K562 (cell line): Measurements from ENCODE around the gene MRAP2. TPM values are rescaled to one million over a fixed set of nuclear protein-coding genes. Genes with fewer than 3 reads are reported as not detected.

ENCODE experiments used
- EGR1 ChIP-seq: fragments of 450-650 bp; conservative IDR thresholded peaks from 2 replicates; pipeline ENCODE4 v1.6.1; 2017; ENCODE audit warnings: mild to moderate bottlenecking
- KAT8 ChIP-seq: fragments of 450-650 bp; IDR thresholded peaks from 2 replicates; pipeline ENCODE4 v1.6.1; 2016; ENCODE audit warnings: low read depth, mild to moderate bottlenecking
- MBD2 ChIP-seq: sonication (generic); IDR thresholded peaks from 2 replicates; pipeline ENCODE4 v1.6.1; 2016; ENCODE audit warnings: low read depth, borderline replicate concordance
- MITF ChIP-seq: IDR thresholded peaks from 2 replicates; pipeline ENCODE4 v1.6.1; 2014; ENCODE audit warnings: antibody characterized with exemption
- NR1H2 ChIP-seq: sonication (generic); formaldehyde crosslinking; IDR thresholded peaks from 2 replicates; pipeline ENCODE4 v1.4.0; 2020; ENCODE audit warnings: mild to moderate bottlenecking, missing genetic modification reagents
- NR4A1 ChIP-seq, 2 experiments: fragments of 250-450 bp in 1 of 2; fragments of 450-650 bp in 1 of 2; sonication (Bioruptor Pico) in 1 of 2; IDR thresholded peaks; 2 replicates each; pipeline versions ENCODE4 v1.4.0 to v1.6.1; 2016 to 2020; ENCODE audit warnings: mild to moderate bottlenecking in 2 of 2, missing compliant biosample characterization in 1 of 2, missing genetic modification characterization in 1 of 2, moderate library complexity in 1 of 2
- NRF1 ChIP-seq, 2 experiments: fragments of 450-650 bp; IDR thresholded peaks in 1 of 2; conservative IDR thresholded peaks in 1 of 2; 2 replicates each; pipeline ENCODE4 v1.6.1; 2014; ENCODE audit warnings: mild to moderate bottlenecking in 2 of 2
- PREB ChIP-seq: sonication (generic); formaldehyde crosslinking; IDR thresholded peaks from 2 replicates; pipeline ENCODE4 v1.8.1; 2023; ENCODE audit warnings: mild to moderate bottlenecking, missing genetic modification reagents
- SFPQ ChIP-seq: fragments of 200-400 bp; formaldehyde crosslinking; IDR thresholded peaks from 2 replicates; pipeline ENCODE4 v1.6.1; 2017; ENCODE audit warnings: mild to moderate bottlenecking, low read depth, low read length, moderate library complexity
- TARDBP ChIP-seq: fragments of 450-650 bp; IDR thresholded peaks from 2 replicates; pipeline ENCODE4 v1.6.1; 2016
- TFAM ChIP-seq: fragments of 250-450 bp; sonication (Bioruptor Pico); conservative IDR thresholded peaks from 2 replicates; pipeline ENCODE4 v1.5.0; 2021; ENCODE audit warnings: mild to moderate bottlenecking, moderate library complexity
- TOE1 ChIP-seq, 2 experiments: fragments of 450-650 bp in 1 of 2; sonication (generic) in 1 of 2; formaldehyde crosslinking in 1 of 2; IDR thresholded peaks; 2 replicates each; pipeline versions ENCODE4 v1.7.1 to v1.8.0; 2016 to 2022; ENCODE audit warnings: borderline replicate concordance in 2 of 2, mild to moderate bottlenecking in 2 of 2, antibody characterized with exemption in 1 of 2, inconsistent platforms in 1 of 2, low read depth in 1 of 2, missing genetic modification reagents in 1 of 2, moderate library complexity in 1 of 2
- USF2 ChIP-seq: sonication (generic); formaldehyde crosslinking; IDR thresholded peaks from 2 replicates; pipeline ENCODE4 v1.5.0; 2020; ENCODE audit warnings: missing genetic modification reagents
- ZFX ChIP-seq: sonication (generic); formaldehyde crosslinking; IDR thresholded peaks from 2 replicates; pipeline ENCODE4 v1.8.0; 2022; ENCODE audit warnings: mild to moderate bottlenecking, missing genetic modification reagents, moderate library complexity
- ZNF280B ChIP-seq: fragments of 250-450 bp; sonication (Bioruptor Pico); IDR thresholded peaks from 2 replicates; pipeline ENCODE4 v1.5.1; 2021; ENCODE audit warnings: mild to moderate bottlenecking
- ZNF3 ChIP-seq: fragments of 250-450 bp; sonication (Bioruptor Pico); IDR thresholded peaks from 2 replicates; pipeline ENCODE4 v1.5.0; 2021; ENCODE audit warnings: mild to moderate bottlenecking, moderate library complexity
- ZNF740 ChIP-seq, 3 experiments: fragments of 200-800 bp in 1 of 3; sonication (Bioruptor generic) in 1 of 3; sonication (generic) in 1 of 3; formaldehyde crosslinking in 1 of 3; IDR thresholded peaks; 2 replicates each; pipeline versions ENCODE4 v1.6.1 to v1.8.0; 2016 to 2022; ENCODE audit warnings: mild to moderate bottlenecking in 2 of 3, missing compliant biosample characterization in 2 of 3, missing genetic modification characterization in 2 of 3, missing genetic modification reagents in 1 of 3
- ZNF764 ChIP-seq: fragments of 250-450 bp; sonication (Bioruptor Pico); IDR thresholded peaks from 2 replicates; pipeline ENCODE4 v1.4.0; 2020; ENCODE audit warnings: low read depth, mild to moderate bottlenecking, moderate library complexity
- ZSCAN32 ChIP-seq: fragments of 450-650 bp; formaldehyde crosslinking; IDR thresholded peaks from 2 replicates; pipeline ENCODE4 v1.4.0; 2020; ENCODE audit warnings: mild to moderate bottlenecking, moderate library complexity
- polyA plus RNA-seq, 8 experiments: library from polyadenylated mRNA; depleted of rRNA in 4 of 8; stranded (reverse) in 5 of 8; unstranded in 3 of 8; fragments of >200 nt; fragmentation: Nextera tagmentation in 2 of 8; fragmentation: Illumina TruSeq in 1 of 8; extraction: Ambion mirVana in 2 of 8; extraction: Trizol in 1 of 8; gene quantifications; 2 replicates each; pipeline versions ENCODE4 v1.2.1 to v1.2.3, GENCODE V29; 2011 to 2014; ENCODE audit warnings: inconsistent platforms in 1 of 8, missing spikeins in 1 of 8
- total RNA-seq, 7 experiments: library from RNA; depleted of rRNA in 6 of 7; stranded (reverse); fragments of >200 nt in 6 of 7; fragmentation: Illumina TruSeq in 2 of 7; extraction: Trizol in 2 of 7; gene quantifications; 2 replicates each; pipeline versions ENCODE4 v1.2.1 to v1.2.3, GENCODE V29; 2011 to 2021; ENCODE audit warnings: low replicate concordance in 1 of 7

The MRAP2 gene
- total and polyA plus RNA-seq, 9 of the 15 experiments (the other 6 are each of a cell fraction or from before 2014, with no cell fraction given): 5.9 to 38.9 (median 9.3) TPM

- TF ChIP-seq MITF (0 out of 2 replicates have a peak, but pooled peaks have one; percentile 27), NR1H2 (no peak), PREB (CRISPR knock-in tag) (no peak), ZSCAN32 (CRISPR knock-in tag) (no peak), SFPQ (no peak), KAT8 (no peak), ZNF280B (no peak), EGR1 (peak; percentile 70), ZNF3 (CRISPR knock-in tag) (no peak), NRF1 (conservative IDR thresholded peaks at IDR 0.05 in 1 of 2, IDR thresholded peaks at IDR 0.05 in 1 of 2) (0 out of 4 replicates have a peak, but pooled peaks of 1 of the 2 experiments have one; percentile 17), ZFX (CRISPR knock-in tag) (no peak), TARDBP (no peak), ZNF740 (CRISPR knock-in tag; IDR thresholded peaks at IDR 0.05) (no peak), ZNF740 (tag; IDR thresholded peaks at IDR 0.05) (no peak), USF2 (CRISPR knock-in tag) (no peak), ZNF764 (CRISPR knock-in tag) (no peak), NR4A1 (CRISPR knock-in tag; IDR thresholded peaks at IDR 0.05) (no peak), NR4A1 (tag; IDR thresholded peaks at IDR 0.05) (no peak), MBD2 (no peak), TOE1 (IDR thresholded peaks at IDR 0.05; ENCODE audit: borderline replicate concordance) (0 out of 2 replicates have a peak, but pooled peaks have one; percentile 24), TOE1 (CRISPR knock-in tag; IDR thresholded peaks at IDR 0.05; ENCODE audit: borderline replicate concordance, low read depth) (no peak), TFAM (CRISPR knock-in tag) (no peak)
These were observed 16.8 kb downstream of the MRAP2 start (continued) for GRCh38 chr6:84050408-84050807.
